Measurements from ENCODE around the gene PPDPF.
"Not testable (repeated sequence)": the region's sequence is repeated elsewhere in the genome, so short reads cannot be mapped to it uniquely, and the experiment has no call there.

PPDPF gene

GRCh38 chr20:63500902-63501817 is 19.4 kb upstream of the PPDPF start:
- DNase-seq, result no peak

DNA sequence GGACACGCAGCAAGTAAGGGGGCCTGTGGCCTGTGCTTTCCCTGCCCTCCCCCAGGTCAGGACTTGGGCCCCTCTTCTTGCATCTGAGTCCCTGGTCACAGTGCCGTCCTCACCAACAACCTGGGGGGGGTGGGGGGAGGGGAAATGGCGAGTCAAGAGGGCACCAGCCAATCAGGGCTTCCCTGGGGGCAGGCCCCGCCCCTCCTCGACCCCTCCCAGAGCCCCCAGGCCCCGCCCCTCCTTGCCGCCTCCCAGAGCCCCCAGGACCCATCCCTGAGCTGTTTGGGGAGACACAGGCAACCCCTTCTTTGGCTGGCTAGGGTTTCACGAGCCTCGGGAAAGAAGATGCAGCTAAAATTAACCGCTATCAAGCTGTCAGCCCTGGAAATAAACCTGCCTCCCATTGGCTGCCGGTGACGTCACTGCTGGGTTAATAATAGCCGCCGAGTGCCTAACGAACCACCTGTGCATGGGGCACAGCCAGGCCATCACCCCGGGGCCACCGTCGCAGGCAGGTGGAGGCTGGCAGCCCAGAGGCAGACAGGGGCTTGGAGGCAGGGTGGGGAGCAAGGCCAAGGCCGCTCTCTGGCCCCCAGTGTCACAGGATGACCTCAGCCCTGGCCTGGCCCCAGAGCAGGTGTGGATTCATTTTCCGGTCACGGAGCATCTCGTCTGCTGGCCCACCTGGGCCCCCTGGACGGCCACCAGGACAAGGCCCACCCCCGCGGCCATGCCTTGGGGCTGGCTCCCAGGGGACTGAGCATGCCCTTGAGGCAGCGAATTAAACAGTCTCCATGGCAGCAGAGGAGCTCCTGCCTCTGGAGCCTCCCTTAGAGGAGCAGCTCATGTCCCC is 18.5 kb upstream of the PPDPF start:
- DNase-seq, result no peak

- no peak for DNase-seq
These were observed 17.8 kb upstream of the PPDPF start for GRCh38 chr20:63502671-63503172.

DNA sequence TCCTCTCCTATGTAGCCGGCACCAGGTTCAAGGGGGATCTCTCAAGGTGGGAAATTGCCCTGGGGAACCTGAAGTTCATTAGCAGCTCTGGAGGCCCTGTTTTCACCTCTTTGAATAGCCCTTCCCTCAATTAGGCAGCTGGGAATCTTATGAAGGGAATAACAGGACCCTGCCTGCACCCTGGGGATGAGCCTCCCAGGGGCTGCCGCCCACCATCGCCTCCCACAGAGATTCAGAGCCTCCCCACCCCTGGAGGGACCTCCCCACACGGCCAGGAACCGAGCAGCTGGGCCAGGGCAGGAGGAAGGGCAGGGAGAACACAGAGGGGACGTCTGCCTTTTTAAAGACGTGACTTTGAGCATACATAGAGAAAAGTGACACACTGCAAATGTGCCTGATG is 17.0 kb upstream of the PPDPF start:
- DNase-seq, result no peak

DNA sequence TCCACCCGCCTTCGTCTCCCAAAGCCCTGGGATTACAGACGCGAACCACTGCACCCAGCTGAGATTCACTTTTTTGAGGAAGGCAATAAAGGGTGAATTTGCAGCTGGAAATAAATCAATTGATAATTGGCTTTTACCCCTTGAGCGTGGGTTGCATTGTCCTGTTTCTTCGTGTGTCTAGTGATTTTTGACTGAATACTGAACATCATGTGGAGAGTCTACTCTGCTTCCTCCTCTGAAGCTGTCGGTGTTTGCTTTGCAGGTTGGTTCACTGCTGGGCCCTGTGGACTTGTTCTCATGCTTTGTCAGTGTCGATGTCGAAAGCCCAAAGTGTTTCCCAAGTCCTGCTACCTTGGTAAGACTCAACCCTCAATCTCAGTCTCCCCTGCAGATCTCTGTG is 15.9 kb upstream of the PPDPF start:
- no peak for DNase-seq

DNA sequence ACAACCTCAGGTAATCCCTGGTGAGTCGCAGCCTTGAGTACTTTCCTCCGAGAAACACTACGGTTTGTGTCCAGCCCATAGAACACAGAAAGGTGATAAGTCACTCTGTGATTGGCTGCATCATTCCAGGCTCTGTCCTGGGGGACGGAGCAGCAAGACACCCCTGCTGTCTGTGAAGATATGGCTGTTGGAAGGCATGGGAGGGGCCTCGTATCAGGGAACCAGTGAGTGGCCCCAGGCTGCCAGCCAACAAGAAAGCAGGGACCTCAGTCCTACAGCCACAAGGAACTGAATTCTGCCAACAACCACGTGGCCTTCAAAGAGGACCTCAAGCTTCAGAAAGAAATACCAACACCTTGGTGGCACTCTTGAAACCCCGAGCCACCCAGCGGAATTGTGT is 15.3 kb upstream of the PPDPF start:
- DNase-seq, result no peak

DNA sequence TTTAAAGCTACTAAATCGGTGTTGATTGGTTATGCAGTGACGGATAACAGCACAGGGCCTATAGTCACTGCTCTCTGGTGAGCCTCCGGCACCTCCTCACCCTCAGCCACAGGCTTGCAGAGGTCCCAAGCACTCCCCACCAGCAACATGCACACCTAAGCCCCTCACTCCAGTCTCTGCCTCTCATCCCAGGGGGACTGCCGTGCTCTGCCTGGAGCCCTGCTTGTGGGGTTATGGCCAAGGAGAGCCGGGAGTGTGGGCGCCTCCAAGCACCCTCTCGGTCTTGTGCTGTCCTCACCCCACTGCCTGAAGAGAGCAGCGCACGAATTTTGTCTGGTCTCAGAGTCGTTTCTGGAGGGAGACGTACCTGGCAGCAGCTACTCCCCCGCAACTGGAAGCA is 14.8 kb upstream of the PPDPF start:
- no peak for DNase-seq

DNA sequence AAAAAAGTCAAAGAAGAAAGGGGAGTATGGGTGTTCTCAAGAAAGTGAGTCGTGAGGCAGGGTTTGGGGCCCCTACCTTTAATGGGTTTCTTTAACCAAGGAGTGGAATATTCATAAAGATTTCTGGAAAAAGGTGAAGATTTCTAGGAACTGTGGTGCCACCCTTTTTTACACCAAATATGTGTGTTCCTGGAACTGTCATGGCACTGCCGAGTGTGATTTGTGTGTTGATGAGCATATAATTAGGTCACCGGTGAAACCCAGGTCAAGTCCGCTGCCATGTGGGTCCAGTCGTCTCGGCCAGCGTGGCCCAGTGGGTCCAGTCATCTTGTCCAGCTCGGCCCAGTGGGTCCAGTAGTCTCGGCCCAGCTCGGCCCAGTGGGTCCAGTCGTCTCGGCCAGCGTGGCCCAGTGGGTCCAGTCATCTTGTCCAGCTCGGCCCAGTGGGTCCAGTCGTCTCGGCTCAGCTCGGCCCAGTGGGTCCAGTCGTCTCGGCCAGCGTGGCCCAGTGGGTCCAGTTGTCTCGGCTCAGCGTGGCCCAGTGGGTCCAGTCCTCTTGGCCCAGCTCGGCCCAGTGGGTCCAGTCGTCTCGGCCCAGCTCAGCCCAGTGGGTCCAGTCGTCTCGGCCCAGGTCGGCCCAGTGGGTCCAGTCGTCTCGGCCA is 13.4 kb upstream of the PPDPF start:
- DNase-seq, result no peak

DNA sequence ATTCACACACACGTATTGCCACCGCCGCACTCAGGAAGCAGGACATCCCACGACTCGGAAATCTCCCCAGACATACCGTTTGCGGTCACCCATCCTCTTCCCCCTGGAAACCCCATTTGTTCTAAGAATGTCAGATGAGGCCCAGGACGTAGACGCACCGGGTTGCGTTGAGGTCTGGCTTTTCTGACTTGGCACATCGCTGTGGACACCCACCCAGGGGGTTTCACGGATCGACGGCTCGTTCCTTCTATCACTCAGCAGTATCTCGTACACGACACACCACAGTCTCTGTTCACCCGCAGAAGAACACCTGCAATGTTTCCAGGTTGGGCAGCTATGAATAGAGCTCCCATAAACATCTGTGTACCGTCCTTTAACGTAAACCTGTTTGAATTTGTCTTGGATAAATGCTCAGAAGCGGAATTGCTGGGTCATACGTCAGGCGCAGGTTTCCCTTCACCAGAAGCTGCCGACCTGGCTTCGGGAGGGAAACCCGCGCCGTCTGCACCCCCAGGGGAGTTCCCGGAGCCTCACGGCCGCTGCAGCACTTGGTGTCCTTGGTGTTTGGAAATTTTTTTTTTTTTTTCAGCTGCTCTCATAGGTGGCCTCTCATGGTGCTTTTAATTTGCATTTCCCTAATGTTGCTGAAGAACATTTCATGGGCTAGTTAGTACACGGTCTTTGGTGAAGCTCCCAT is 12.3 kb upstream of the PPDPF start:
- no peak for DNase-seq

- no peak for DNase-seq
These were observed 11.4 kb upstream of the PPDPF start for GRCh38 chr20:63509088-63509564.

DNA sequence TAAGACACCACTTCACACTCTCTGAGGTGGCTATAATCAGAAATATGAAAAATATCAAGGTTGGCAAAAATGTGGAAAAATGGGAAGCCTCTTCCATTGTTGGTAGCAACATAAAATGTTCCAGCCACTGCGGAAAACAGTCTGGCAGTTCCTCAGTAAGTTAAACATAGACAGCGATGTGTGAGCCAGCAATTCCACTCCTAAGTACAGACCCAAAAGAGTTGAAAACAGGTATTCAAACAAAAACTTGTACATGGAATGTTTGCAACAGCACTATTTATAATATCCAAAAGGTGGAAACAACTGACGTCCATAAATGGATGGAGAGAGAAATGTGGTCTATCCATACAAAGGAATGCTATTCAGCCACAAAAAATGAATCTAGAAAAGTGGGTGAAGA is 7.4 kb upstream of the PPDPF start:
- no peak for DNase-seq

- DNase-seq, result not testable (repeated sequence)
These were observed 6.0 kb upstream of the PPDPF start for GRCh38 chr20:63514520-63514919.

DNA sequence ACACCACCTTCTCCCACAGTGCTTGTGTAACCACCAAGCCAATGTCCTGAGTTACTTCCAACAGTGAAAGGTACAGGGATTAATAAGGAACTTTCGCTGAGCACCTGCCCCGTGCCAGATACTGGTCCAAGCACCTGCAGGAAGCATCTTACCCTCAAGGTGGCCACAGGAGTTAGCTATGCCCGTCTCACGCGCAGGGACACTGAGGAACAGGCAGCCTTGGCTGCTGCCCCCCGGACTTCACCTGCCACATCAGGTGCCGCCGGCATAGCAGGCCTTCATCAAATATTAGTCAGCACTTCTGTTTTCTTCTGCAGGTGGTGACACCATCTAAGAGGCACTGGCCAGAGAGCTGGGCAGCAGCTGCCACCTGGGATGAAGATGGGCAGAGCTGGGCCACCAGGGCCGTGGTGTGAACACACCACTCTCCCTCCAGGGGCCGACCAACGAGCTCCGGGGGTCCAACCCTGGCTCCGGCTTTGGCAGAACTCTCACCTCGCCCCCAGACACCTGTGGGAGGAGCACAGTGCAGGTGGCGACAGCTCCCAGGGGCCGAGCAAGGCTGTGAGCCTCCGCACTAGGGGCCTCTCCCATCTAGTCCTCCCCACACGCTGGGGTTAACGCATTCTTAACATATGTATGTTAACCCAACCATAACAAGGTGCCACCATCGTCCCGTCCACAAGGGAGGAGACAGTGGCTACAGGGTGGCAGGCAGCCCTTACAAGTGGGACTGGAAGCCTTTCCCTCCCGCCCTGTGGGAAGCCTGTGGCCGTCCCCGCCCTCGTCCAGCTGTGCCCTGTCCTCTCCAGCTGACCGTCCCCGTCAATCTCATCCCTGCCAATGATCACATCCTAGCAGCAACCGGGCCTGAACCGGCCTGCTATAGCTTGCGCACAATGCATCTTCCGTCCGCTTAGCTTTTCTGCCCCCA is 2.9 kb upstream of the PPDPF start:
- peak; percentile 27 for DNase-seq

DNA sequence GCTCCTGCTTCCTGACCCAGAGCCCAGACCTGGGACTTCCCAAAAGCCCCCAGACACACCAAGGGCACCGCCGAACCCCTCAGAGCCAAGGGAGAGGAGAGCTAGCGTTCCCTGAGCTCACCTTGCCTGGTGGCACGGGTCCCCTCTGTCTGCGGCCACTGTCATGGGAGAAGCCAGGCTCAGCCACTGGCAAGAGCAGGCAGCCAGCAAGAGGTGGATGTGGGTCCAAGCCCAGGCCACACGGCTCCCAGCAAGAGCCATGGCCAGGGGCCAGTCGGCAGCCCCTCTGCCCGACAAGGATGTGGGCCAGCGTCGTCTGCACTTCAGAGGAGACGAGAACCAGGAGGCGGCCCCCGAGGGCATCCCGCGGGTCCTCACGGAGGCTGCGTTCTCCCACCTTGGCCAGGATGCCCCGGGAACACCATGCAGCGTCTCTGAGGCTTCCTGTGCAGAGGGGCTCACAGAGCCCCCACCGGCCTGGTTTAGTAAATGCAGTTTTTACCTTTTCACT is 2.2 kb upstream of the PPDPF start:
- DNase-seq, result peak; percentile 18

DNA sequence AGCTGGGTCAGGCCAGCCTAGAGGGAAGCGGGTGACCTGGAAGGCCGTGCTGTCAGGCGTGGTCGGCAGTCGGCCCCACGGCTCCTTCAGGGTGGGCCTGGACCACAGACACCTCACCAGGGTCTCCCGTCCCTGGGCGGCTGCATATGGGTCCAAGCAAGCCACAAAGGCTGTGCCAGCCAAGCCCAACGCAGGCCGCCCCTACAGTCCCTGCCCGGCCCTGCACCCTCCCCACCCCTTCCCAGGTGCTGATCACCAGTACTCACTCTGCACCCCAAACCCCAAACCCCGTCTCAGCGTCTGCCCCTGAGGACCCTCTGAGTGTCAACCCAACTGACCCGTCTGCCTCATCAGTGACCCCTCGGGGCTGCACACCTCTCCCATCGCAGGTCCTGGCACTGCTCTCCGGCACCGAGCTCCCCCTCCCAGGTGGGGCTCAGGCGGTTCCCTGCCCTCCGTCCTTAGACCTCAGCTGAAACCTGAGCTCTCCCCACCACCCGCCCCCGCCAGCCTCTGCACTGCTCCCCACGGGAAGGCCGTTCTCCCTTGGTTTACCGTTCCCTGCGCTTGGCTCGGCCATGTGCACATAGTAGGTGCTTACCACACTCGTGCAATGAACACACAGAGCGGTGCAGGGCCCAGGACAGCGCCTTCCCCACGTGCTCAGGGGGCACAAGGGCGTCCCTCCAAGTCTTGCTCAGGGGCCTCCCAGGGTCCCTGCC is 1.5 kb upstream of the PPDPF start:
- peak; percentile 25 for DNase-seq

GRCh38 chr20:63519668-63520503 is 679 bp upstream of the PPDPF start:
- DNase-seq, result peak; percentile 83

GRCh38 chr20:63520934-63521601 is 503 bp downstream of the PPDPF start:
- DNase-seq, result peak; percentile 83

- no peak for DNase-seq
These were observed 1.0 kb downstream of the PPDPF start for GRCh38 chr20:63521602-63522001.
